B cell (primary cell): Measurements from ENCODE around the gene HES1. TPM values are rescaled to one million over a fixed set of nuclear protein-coding genes. Genes with fewer than 3 reads are reported as not detected.

ENCODE experiments used
- ATAC-seq: fragments of 200-7000 bp; cut with Tn5 transposase; one replicate; pipeline ENCODE4 v1.10.0; 2021; ENCODE audit warnings: low read depth, mild to moderate bottlenecking, moderate number of reproducible peaks, moderate library complexity
- CTCF ChIA-PET: fragments of 350-600 bp; sonication (Branson Sonifier 250); formaldehyde crosslinking; loops from one replicate; lab custom pipeline; 2021; ENCODE audit warnings: antibody characterized with exemption, inconsistent platforms; lab: Charles Lee
- POLR2A ChIA-PET: fragments of 350-600 bp; sonication (Branson Sonifier 250); formaldehyde crosslinking; loops from one replicate; lab custom pipeline; 2021; ENCODE audit warnings: antibody characterized with exemption; lab: Charles Lee
- DNase-seq: peaks from one replicate; pipeline ENCODE4 v3.0.0; 2013
- H2AFZ ChIP-seq: 2 replicates; pipeline ENCODE4 v1.6.1; 2012; ENCODE audit warnings: mild to moderate bottlenecking, low read depth, low read length; ENCODE audit not compliant: insufficient read depth, poor library complexity, severe bottlenecking
- H3K27ac ChIP-seq, 2 donors: 1 replicate in 1 of 2; 2 replicates in 1 of 2; pipeline ENCODE4 v1.5.1; 2012 to 2013; ENCODE audit warnings: low read length in 2 of 2, mild to moderate bottlenecking in 2 of 2, moderate library complexity in 1 of 2
- H3K27me3 ChIP-seq, 4 experiments: fragments of 200-600 bp in 1 of 4; sonication (generic) in 1 of 4; replicated peaks in 1 of 4; 1 replicate in 2 of 4; 2 replicates in 2 of 4; pipeline versions ENCODE4 v1.6.1 to v1.7.0; 2013 to 2016; ENCODE audit warnings: low read length in 3 of 4, mild to moderate bottlenecking in 2 of 4, mixed read lengths in 1 of 4, moderate library complexity in 1 of 4; ENCODE audit not compliant: insufficient read depth in 4 of 4, control insufficient read depth in 3 of 4; ENCODE audit errors: control extremely low read depth in 1 of 4
- H3K36me3 ChIP-seq, 2 experiments: replicated peaks in 1 of 2; 1 replicate in 1 of 2; 2 replicates in 1 of 2; pipeline versions ENCODE4 v1.6.1 to v1.7.1; 2013; ENCODE audit warnings: low read length in 1 of 2; ENCODE audit not compliant: insufficient read depth in 2 of 2, control insufficient read depth in 1 of 2; ENCODE audit errors: control extremely low read depth in 1 of 2, extremely low read depth in 1 of 2
- H3K4me1 ChIP-seq, 2 donors: fragments of 200-600 bp in 1 of 2; sonication (generic) in 1 of 2; 1 replicate in 1 of 2; 2 replicates in 1 of 2; pipeline versions ENCODE4 v1.5.1 to v1.6.1; 2013 to 2017; ENCODE audit warnings: low read length in 2 of 2; ENCODE audit not compliant: control insufficient read depth in 2 of 2, insufficient read depth in 2 of 2
- H3K4me2 ChIP-seq: replicated peaks from 2 replicates; pipeline ENCODE3; 2012; ENCODE audit warnings: mild to moderate bottlenecking, low read depth, low read length; ENCODE audit not compliant: poor library complexity, severe bottlenecking
- H3K4me3 ChIP-seq, 5 experiments: fragments of 200-600 bp in 1 of 5; sonication (generic) in 1 of 5; 1 replicate in 3 of 5; 2 replicates in 2 of 5; pipeline versions ENCODE4 v1.5.1 to v1.7.0; 2011 to 2016; ENCODE audit warnings: low read length in 4 of 5, mild to moderate bottlenecking in 4 of 5, low read depth in 2 of 5, control low read depth in 1 of 5, moderate library complexity in 1 of 5; ENCODE audit not compliant: insufficient read depth in 1 of 5; ENCODE audit errors: control extremely low read depth in 1 of 5, extremely low read depth in 1 of 5
- H3K79me2 ChIP-seq: fragments of 200-600 bp; sonication (generic); one replicate; pipeline ENCODE4 v1.6.0; 2016; ENCODE audit warnings: low read length; ENCODE audit not compliant: control insufficient read depth, insufficient read depth
- H3K9ac ChIP-seq: fragments of 200-600 bp; sonication (generic); 2 replicates; pipeline ENCODE4 v1.6.1; 2017; ENCODE audit warnings: mild to moderate bottlenecking, low read length, moderate library complexity
- H3K9me3 ChIP-seq, 3 donors: one replicate each; pipeline versions ENCODE4 v1.6.1 to v1.7.1; 2013; ENCODE audit warnings: low read length in 2 of 3; ENCODE audit not compliant: control insufficient read depth in 2 of 3, insufficient read depth in 1 of 3; ENCODE audit errors: control extremely low read depth in 1 of 3
- H4K20me1 ChIP-seq: 2 replicates; pipeline ENCODE4 v1.6.0; 2012; ENCODE audit warnings: mild to moderate bottlenecking, low read length; ENCODE audit not compliant: insufficient read depth, control insufficient read depth, poor library complexity, severe bottlenecking
- H3K27ac Mint-ChIP-seq: one replicate; pipeline ENCODE4 v1.8.0; 2021; ENCODE audit warnings: mixed read lengths
- H3K27me3 Mint-ChIP-seq: one replicate; pipeline ENCODE4 v1.8.0; 2021; ENCODE audit warnings: mixed read lengths
- H3K4me1 Mint-ChIP-seq: one replicate; pipeline ENCODE4 v1.8.0; 2021; ENCODE audit warnings: mixed read lengths
- H3K4me3 Mint-ChIP-seq: one replicate; pipeline ENCODE4 v1.8.0; 2021; ENCODE audit warnings: mixed read lengths
- H3K9me3 Mint-ChIP-seq: one replicate; pipeline ENCODE4 v1.8.0; 2022; ENCODE audit warnings: mixed read lengths; ENCODE audit not compliant: insufficient read depth
- EZH2 ChIP-seq: IDR thresholded peaks from 2 replicates; pipeline ENCODE4 v1.6.1; 2012; ENCODE audit warnings: borderline replicate concordance, low read depth, mild to moderate bottlenecking, moderate library complexity, low read length; ENCODE audit not compliant: insufficient read depth, poor library complexity, severe bottlenecking
- WGBS: methylation state at CpG from one replicate; pipeline ENCODE4 v1.1.5; 2013; ENCODE audit warnings: missing lambda C conversion rate; ENCODE audit not compliant: insufficient coverage; 5-methylcytosine and 5-hydroxymethylcytosine counted together
- intact Hi-C: fragments of 100-400 bp; cut with micrococcal nuclease; formaldehyde crosslinking; loops from one replicate; pipeline ENCODE4 v1.10.0; 2022
- polyA plus RNA-seq: library from polyadenylated mRNA; depleted of rRNA; stranded (reverse); fragments of >200 nt; gene quantifications from 2 replicates; pipeline ENCODE4 v1.2.3, GENCODE V29; 2012
- total RNA-seq, 2 donors: library from RNA; stranded (reverse); fragments of 120-200 nt in 1 of 2; gene quantifications; 1 replicate in 1 of 2; 2 replicates in 1 of 2; pipeline versions ENCODE4 v1.2.3 to v1.2.4, GENCODE V29; 2013 to 2022
- TF ChIP-seq, protein P1 (sequence below): fragments of 200-600 bp; IDR thresholded peaks from one replicate; pipeline ENCODE4 v1.8.0; 2022; ENCODE audit warnings: antibody characterized with exemption, mild to moderate bottlenecking

Gene HES1
- total and polyA plus RNA-seq, 2 donors (not counting 1 experiment from before 2014, with no cell fraction given): 2.4 to 60.3 TPM

DNA sequence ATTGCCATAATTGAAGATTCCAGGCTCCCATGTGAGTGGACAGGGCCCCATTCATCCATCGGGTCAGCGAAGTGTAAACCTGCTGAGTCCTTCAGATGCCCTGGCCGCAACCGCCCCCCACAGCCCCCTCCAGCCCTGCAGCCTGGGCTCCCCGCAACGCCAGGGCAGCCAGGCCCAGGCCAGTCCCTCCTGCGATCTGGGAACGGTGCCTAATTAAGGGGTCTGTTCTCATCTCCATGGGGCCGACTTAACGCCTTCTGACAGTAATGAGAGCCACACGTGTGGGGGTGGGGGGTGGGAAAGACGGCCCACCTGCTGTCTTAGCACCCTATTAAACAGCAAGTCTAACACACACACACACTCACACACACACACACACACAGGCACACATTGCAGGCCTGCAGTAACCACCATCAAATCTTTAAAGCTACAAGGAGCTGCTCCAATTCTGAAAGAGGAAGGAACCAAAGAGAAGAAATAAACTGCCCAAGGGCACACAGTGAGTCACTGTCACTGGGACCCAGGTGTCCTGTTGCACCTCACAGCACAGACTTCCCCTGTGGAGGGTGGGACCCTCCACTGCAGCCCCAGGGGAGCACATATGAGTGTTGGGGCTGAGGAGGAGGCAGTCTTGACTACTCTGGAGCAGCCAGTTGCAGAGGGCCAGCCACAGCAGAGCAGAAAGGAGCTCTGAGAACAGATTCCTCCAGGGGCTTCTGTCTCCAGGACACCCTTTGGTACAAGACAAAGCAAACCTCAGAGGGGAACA, 31.8 kb upstream of the HES1 start:
- Mint-ChIP-seq H3K9me3 (no peaks in the 10 kb centered on the region), H3K4me1 (peaks cover 88% of the 10 kb centered on the region), H3K4me3 (peak overlapping the region; percentile 81), H3K27me3 (no peaks in the 10 kb centered on the region), H3K27ac (peak overlapping the region; percentile 81)
- WGBS: 36% methylated on average over 4 of the region's 12 CpGs
- Histone ChIP-seq H3K27me3 (no peaks in the 10 kb centered on the region), H3K4me3 (peak overlapping the region; percentile 10 to 63 (median 42)), H3K4me1 (peaks cover 85 to 93% of the 10 kb centered on the region in 2 donors), H3K9ac (peak overlapping the region; percentile 51), H3K9me3 (peaks cover 0 to 11% (median 0%) of the 10 kb centered on the region in 3 donors), H3K4me2 (peak overlapping the region; percentile 82), H2AFZ (no peak overlapping the region), H4K20me1 (no peaks in the 10 kb centered on the region), H3K79me2 (no peaks in the 10 kb centered on the region), H3K27ac (peak overlapping the region; percentile 93 to 97), H3K36me3 (no peaks in the 10 kb centered on the region)
- POLR2A ChIA-PET: interaction anchor here (0.6 to 3.4 kb wide), 14 partner anchors 8 to 633 kb away, joined by 3 to 27 read pairs (median 6); partner anchors contain the start of gene HES1
- no peak for TF ChIP-seq EZH2
- TF ChIP-seq, protein P1, sequence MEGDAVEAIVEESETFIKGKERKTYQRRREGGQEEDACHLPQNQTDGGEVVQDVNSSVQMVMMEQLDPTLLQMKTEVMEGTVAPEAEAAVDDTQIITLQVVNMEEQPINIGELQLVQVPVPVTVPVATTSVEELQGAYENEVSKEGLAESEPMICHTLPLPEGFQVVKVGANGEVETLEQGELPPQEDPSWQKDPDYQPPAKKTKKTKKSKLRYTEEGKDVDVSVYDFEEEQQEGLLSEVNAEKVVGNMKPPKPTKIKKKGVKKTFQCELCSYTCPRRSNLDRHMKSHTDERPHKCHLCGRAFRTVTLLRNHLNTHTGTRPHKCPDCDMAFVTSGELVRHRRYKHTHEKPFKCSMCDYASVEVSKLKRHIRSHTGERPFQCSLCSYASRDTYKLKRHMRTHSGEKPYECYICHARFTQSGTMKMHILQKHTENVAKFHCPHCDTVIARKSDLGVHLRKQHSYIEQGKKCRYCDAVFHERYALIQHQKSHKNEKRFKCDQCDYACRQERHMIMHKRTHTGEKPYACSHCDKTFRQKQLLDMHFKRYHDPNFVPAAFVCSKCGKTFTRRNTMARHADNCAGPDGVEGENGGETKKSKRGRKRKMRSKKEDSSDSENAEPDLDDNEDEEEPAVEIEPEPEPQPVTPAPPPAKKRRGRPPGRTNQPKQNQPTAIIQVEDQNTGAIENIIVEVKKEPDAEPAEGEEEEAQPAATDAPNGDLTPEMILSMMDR: no peak
- DNase-seq: peak; percentile 94
- intact Hi-C loops: loop anchor here (1.0 to 5.0 kb wide), 10 partner anchors 15 to 316 kb away; no protein-coding TSS in a partner anchor
- ATAC-seq: peak; percentile 88
- CTCF ChIA-PET: interaction anchor here (0.7 to 9.8 kb wide), 16 partner anchors 10 to 438 kb away, joined by 3 to 148 read pairs (median 4); partner anchors contain the start of gene HES1
